Brain microvascular endothelial cell (primary cell): ENCODE measurements around the gene RAB11FIP4.

Experiments
- DNase-seq: peaks from one replicate; pipeline ENCODE4 v3.0.0-alpha.2; 2020
- H3K27ac ChIP-seq: fragments of 250-450 bp; sonication (Bioruptor Pico); 2 replicates; pipeline ENCODE4 v1.5.1; 2020; ENCODE audit warnings: mild to moderate bottlenecking, moderate library complexity
- H3K27me3 ChIP-seq: fragments of 250-450 bp; sonication (Bioruptor Pico); replicated peaks from 2 replicates; pipeline ENCODE4 v1.5.1; 2020; ENCODE audit warnings: mild to moderate bottlenecking
- H3K36me3 ChIP-seq: fragments of 250-450 bp; sonication (Bioruptor Pico); replicated peaks from 2 replicates; pipeline ENCODE4 v1.5.1; 2020; ENCODE audit warnings: mild to moderate bottlenecking
- H3K4me3 ChIP-seq: 2 replicates; pipeline ENCODE4 v1.5.1; 2011; ENCODE audit warnings: low read depth, mild to moderate bottlenecking, control low read depth, low read length, moderate library complexity
- in situ Hi-C: cut with HindIII; loops from 2 replicates; pipeline ENCODE4 v1.10.0; 2017; ENCODE audit warnings: low sequenced_read_pairs, low pct_ligation_motif_present
- TF ChIP-seq, protein P1 (sequence below): IDR thresholded peaks from 2 replicates; pipeline ENCODE4 v1.5.1; 2011; ENCODE audit warnings: low read depth, mild to moderate bottlenecking, moderate library complexity, low read length, control low read depth, inconsistent platforms; ENCODE audit errors: missing control alignments

RAB11FIP4 gene

DNA sequence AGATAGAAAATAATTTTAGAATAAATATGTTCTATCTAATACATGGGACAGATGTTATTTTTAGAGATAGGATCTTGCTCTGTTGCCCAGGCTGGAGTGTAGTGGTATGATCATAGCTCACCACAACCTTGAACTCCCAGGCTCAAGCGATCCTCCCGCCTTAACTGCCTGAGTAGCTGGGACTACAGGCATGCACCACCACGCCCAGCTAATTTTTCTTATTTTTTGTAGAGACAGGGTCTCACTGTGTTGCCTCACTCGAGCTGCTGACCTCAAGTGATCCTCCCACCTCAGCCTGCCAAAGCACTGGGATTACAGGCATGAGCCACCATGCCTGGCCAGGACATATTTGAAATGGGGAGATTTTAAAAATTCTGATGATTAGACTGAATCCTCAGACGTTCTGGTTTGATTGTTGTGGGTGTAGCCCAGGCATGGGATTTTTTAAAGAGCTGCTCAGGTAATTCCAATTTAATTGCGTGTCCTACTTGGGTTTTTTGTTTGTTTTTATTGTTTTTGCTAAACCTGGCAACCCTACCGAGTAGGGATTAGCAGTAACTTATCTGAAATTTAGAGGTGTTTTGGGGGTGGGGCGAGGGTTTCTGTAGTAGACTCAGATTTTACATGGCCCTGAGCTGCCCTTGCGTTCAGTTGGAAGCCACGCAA, 142.9 kb downstream of the RAB11FIP4 start:
- in situ Hi-C loops, result no loop called here
- TF ChIP-seq, protein P1, sequence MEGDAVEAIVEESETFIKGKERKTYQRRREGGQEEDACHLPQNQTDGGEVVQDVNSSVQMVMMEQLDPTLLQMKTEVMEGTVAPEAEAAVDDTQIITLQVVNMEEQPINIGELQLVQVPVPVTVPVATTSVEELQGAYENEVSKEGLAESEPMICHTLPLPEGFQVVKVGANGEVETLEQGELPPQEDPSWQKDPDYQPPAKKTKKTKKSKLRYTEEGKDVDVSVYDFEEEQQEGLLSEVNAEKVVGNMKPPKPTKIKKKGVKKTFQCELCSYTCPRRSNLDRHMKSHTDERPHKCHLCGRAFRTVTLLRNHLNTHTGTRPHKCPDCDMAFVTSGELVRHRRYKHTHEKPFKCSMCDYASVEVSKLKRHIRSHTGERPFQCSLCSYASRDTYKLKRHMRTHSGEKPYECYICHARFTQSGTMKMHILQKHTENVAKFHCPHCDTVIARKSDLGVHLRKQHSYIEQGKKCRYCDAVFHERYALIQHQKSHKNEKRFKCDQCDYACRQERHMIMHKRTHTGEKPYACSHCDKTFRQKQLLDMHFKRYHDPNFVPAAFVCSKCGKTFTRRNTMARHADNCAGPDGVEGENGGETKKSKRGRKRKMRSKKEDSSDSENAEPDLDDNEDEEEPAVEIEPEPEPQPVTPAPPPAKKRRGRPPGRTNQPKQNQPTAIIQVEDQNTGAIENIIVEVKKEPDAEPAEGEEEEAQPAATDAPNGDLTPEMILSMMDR, result no peak
- Histone ChIP-seq H3K27ac (no peak overlapping the region), H3K36me3 (no peaks in the 10 kb centered on the region), H3K27me3 (no peaks in the 10 kb centered on the region), H3K4me3 (no peak overlapping the region)
- DNase-seq, result no peak

DNA sequence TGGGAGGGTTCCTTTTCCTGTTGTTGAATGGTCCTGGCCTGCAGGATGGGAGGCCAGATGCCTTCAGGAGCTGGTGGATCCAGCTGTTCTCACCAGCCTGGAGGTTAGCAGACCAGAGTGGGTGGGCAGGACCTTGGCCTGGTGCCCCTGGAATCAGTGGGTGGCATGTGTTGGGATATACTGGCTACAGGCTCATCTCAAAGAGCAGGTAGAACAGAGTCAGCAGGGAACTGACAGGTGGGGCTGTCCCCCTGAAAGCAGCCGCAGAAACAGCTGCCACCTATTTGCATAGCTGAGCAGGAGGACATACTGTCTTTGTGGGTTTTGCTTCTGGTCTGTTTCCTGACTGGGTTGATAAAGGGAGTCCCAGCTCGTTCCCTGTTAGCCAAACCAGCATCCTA, 144.1 kb downstream of the RAB11FIP4 start:
- Histone ChIP-seq H3K27ac (no peak overlapping the region), H3K36me3 (no peaks in the 10 kb centered on the region), H3K4me3 (no peak overlapping the region), H3K27me3 (no peaks in the 10 kb centered on the region)
- in situ Hi-C loops, result no loop called here
- TF ChIP-seq, protein P1, result no peak
- no peak for DNase-seq

DNA sequence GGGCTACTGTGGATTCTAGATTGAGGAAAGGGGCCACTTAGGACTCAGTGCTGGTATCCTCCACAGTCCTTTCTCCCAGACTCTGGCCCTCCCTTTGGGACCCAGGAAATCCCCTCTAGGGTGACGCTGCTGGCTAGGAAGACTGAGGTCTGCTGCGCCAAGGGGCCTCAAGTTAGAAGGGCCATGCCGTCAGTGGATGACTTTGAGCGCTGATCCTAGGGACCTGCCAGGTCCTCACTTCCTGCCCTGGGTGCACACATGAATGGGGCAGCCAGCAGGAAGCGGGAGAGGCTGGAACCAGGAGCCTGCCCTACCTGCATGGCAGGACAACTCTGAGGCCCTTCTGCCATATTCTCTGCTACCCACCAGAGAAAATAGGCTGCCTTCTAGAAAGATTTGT, 145.0 kb downstream of the RAB11FIP4 start:
- TF ChIP-seq, protein P1, result no peak
- Histone ChIP-seq H3K4me3 (no peak overlapping the region), H3K27ac (no peak overlapping the region), H3K36me3 (no peaks in the 10 kb centered on the region), H3K27me3 (no peaks in the 10 kb centered on the region)
- in situ Hi-C loops, result no loop called here
- DNase-seq, result no peak

DNA sequence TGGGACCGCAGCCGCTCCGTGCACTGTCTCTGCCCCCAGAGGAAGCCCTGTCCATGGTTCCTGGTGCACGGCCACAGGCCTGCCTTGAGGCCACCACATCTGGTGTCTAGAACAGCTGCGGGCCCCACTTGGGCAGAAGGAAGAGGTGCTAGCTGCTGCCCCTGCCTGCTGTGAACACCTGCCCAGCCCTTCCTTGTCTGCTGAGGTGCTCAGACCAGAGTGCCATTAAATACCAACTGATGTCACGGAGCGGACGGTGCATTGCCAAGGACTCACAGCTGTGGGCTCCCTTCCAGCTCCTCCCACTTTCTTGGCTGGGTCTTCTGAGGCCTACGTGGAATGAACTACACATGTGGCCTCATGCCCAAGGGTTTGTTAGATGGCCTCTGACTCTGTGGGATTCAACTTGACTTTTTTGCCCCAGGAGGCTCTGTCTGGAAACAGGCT, 146.1 kb downstream of the RAB11FIP4 start:
- H3K27ac ChIP-seq, result no peak overlapping the region
- in situ Hi-C loops, result no loop called here
- no peaks in the 10 kb centered on the region for H3K36me3 ChIP-seq
- H3K27me3 ChIP-seq, result no peaks in the 10 kb centered on the region
- H3K4me3 ChIP-seq, result no peak overlapping the region
- TF ChIP-seq, protein P1, result no peak
- DNase-seq, result no peak

DNA sequence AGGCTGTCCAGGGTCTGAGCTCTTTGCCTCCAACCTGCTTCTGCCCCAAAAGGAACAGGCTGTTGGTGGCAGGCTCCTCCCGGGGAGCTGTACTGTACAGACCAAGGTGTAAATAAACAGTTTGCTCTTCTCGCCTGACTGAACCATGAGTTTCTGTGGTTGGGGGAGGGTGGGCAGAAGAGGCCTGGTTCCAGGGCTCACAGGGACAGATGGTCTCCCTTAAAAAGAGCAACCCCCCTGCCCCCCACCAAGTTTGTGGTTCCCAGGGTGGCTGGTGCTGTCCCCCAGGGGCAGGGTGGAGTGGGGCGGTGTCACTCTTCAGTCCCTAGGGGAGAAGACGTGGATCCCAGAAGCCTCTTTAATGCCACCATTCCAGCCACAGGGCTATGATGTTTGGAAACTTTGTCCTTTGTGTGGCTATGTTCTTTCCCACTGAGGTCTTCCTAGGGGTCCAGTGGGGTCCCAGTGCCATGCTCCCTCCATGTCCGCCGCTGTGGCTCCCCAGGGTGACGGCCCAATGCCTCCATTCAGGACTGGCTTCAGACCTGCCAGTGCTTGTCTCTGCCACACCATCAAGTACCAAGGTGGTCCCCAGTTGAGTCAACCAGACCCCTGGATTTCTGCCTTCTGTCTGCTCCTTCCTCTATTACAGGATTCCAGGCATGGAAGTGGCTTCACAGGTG, 146.7 kb downstream of the RAB11FIP4 start:
- in situ Hi-C loops, result no loop called here
- Histone ChIP-seq H3K27me3 (no peaks in the 10 kb centered on the region), H3K4me3 (no peak overlapping the region), H3K27ac (no peak overlapping the region), H3K36me3 (no peaks in the 10 kb centered on the region)
- TF ChIP-seq, protein P1, result no peak
- DNase-seq, result no peak
